ENCODE data around the gene REXO1.

DNA sequence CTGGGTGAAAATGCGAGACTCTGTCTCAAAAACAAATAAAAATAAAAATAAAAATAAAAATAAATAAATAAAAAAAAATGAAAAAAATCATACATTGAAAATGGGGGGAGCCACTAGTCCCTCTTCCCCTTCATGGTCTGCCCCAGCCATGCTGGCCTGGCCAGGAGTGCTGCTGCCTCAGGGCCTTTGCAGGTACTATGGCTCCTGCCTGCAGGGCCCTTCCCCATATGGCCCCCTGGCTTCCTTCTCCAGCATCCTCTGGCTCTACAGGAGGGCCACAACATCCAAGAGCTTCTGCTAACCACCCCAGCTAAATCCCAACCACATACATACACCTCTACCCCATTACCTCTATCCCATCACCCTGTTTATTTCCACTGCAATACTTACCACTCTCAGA is 41.6 kb upstream of the REXO1 start:
- TF ChIP-seq POLR2AphosphoS5 (IDR thresholded peaks at IDR 0.05; ENCODE audit: borderline replicate concordance, low read depth, low read length): no peak
- no peak for TF ChIP-seq EZH2 (IDR thresholded peaks at IDR 0.05)
- no peak for TF ChIP-seq FOXP2 (optimal IDR thresholded peaks at IDR 0.05; ENCODE audit: control extremely low read depth, extremely low read length, insufficient read depth)
